ENCODE measurements around the gene UBA52. TPM values are rescaled to one million over a fixed set of nuclear protein-coding genes. Genes with fewer than 3 reads are reported as not detected.
"Not testable (repeated sequence)": the region's sequence is repeated elsewhere in the genome, so short reads cannot be mapped to it uniquely, and the experiment has no call there.

UBA52 gene
- total RNA-seq, 4 donors from 2014 or later = 222 to 609 (median 308) TPM

- Histone ChIP-seq H3K4me1 (peaks cover 0 to 9% (median 6%) of the 10 kb centered on the region in 4 donors), H3K27ac (no peak overlapping the region), H3K27me3 (no peaks in the 10 kb centered on the region), H3K36me3 (peaks cover 0 to 74% (median 0%) of the 10 kb centered on the region in 3 donors), H3K9me3 (no peaks in the 10 kb centered on the region), H3K4me3 (no peak overlapping the region)
- no peak for TF ChIP-seq CTCF (IDR thresholded peaks at IDR 0.05)
- no peak for DNase-seq
Observed at GRCh38 chr19:18537431-18537830, 34.2 kb upstream of the UBA52 start.

- peaks cover 0 to 11% (median 6%) of the 10 kb centered on the region in 4 donors for H3K4me1 ChIP-seq
- no peak overlapping the region for H3K4me3 ChIP-seq
- H3K27ac ChIP-seq = no peak overlapping the region
- H3K27me3 ChIP-seq = no peaks in the 10 kb centered on the region
- no peaks in the 10 kb centered on the region for H3K9me3 ChIP-seq
- TF ChIP-seq POLR2A (IDR thresholded peaks at IDR 0.05) = no peak
- TF ChIP-seq CTCF (IDR thresholded peaks at IDR 0.05) = no peak
- H3K36me3 ChIP-seq = peaks cover 0 to 67% (median 0%) of the 10 kb centered on the region in 3 donors
- DNase-seq = no peak
Observed at GRCh38 chr19:18538115-18538514, 33.5 kb upstream of the UBA52 start.

- Histone ChIP-seq H3K9me3 (no peaks in the 10 kb centered on the region), H3K36me3 (peaks cover 0 to 60% (median 0%) of the 10 kb centered on the region in 3 donors), H3K4me3 (no peak overlapping the region), H3K27me3 (no peaks in the 10 kb centered on the region), H3K27ac (no peak overlapping the region), H3K4me1 (peaks cover 0 to 17% (median 9%) of the 10 kb centered on the region in 4 donors)
- no peak for TF ChIP-seq CTCF (IDR thresholded peaks at IDR 0.05)
- TF ChIP-seq POLR2A (IDR thresholded peaks at IDR 0.05) = no peak
- DNase-seq = no peak
Observed at GRCh38 chr19:18539372-18539771, 32.3 kb upstream of the UBA52 start.

GRCh38 chr19:18540200-18540599, 31.5 kb upstream of the UBA52 start:
- not testable (repeated sequence) for H3K4me3 ChIP-seq, H3K27ac ChIP-seq, DNase-seq, H3K9me3 ChIP-seq, H3K27me3 ChIP-seq
- Histone ChIP-seq H3K36me3 (peaks cover 0 to 58% (median 0%) of the 10 kb centered on the region in 3 donors), H3K4me1 (peaks cover 0 to 17% (median 9%) of the 10 kb centered on the region in 4 donors)

GRCh38 chr19:18541258-18541991, 30.2 kb upstream of the UBA52 start:
- no peak for DNase-seq
- Histone ChIP-seq H3K36me3 (peaks cover 0 to 45% (median 0%) of the 10 kb centered on the region in 3 donors), H3K4me1 (peaks cover 0 to 17% (median 9%) of the 10 kb centered on the region in 4 donors), H3K4me3 (no peak overlapping the region), H3K9me3 (no peaks in the 10 kb centered on the region), H3K27me3 (no peaks in the 10 kb centered on the region), H3K27ac (no peak overlapping the region)
- TF ChIP-seq CTCF (IDR thresholded peaks at IDR 0.05) = no peak
- no peak for TF ChIP-seq POLR2A (IDR thresholded peaks at IDR 0.05)

Measured in Peyer's patch (tissue), 4 donors.